Endothelial cell of umbilical vein (primary cell): Measurements from ENCODE around the gene CNTNAP2. TPM values are rescaled to one million over a fixed set of nuclear protein-coding genes. Genes with fewer than 3 reads are reported as not detected.

Experiments
- BruUV-seq: library from RNA; stranded (reverse); fragments of 400-500 nt; replicated peaks from 2 replicates; lab custom pipeline; 2021; lab: Mats Ljungman, UMichigan
- CTCF ChIA-PET: fragments of 300-600, 350-600 bp; sonication (Branson Sonifier 250); formaldehyde crosslinking; loops from one replicate; lab custom pipeline; 2021; ENCODE audit warnings: antibody characterized with exemption, inconsistent platforms; lab: Charles Lee
- POLR2A ChIA-PET: fragments of 300-600, 350-600 bp; sonication (Branson Sonifier 250); formaldehyde crosslinking; loops from one replicate; lab custom pipeline; 2021; ENCODE audit warnings: antibody characterized with exemption, inconsistent platforms; lab: Charles Lee
- DNase-seq: peaks from one replicate; pipeline ENCODE4 v3.0.0-alpha.2; 2011; ENCODE audit warnings: low read depth, low spot score
- FAIRE-seq: peaks from 2 replicates; lab custom pipeline; 2011; peaks lifted over from hg19 to GRCh38; lab: Jason Lieb, UNC
- H2AFZ ChIP-seq: 2 replicates; pipeline ENCODE4 v1.6.0; 2012; ENCODE audit warnings: low read depth, low read length, control low read depth, inconsistent platforms
- H3K27ac ChIP-seq: 2 replicates; pipeline ENCODE4 v1.5.1; 2011; ENCODE audit warnings: low read depth, mild to moderate bottlenecking, control low read depth, low read length, moderate library complexity; ENCODE audit not compliant: insufficient read depth
- H3K27me3 ChIP-seq, 2 experiments: 2 replicates each; pipeline versions ENCODE4 v1.6.0 to v1.6.1; 2011; ENCODE audit warnings: low read length in 2 of 2, mixed read lengths in 1 of 2; ENCODE audit not compliant: control insufficient read depth in 2 of 2, insufficient read depth in 2 of 2
- H3K36me3 ChIP-seq, 2 experiments: 2 replicates in 1 of 2; 3 replicates in 1 of 2; pipeline ENCODE4 v1.5.1; 2011; ENCODE audit warnings: low read length in 2 of 2, mild to moderate bottlenecking in 1 of 2, moderate library complexity in 1 of 2; ENCODE audit not compliant: control insufficient read depth in 2 of 2, insufficient read depth in 2 of 2; ENCODE audit errors: extremely low read depth in 1 of 2
- H3K4me1 ChIP-seq: 3 replicates; pipeline ENCODE4 v1.5.1; 2011; ENCODE audit warnings: mild to moderate bottlenecking, low read length; ENCODE audit not compliant: control insufficient read depth, insufficient read depth; ENCODE audit errors: extremely low read depth
- H3K4me2 ChIP-seq: 2 replicates; pipeline ENCODE4 v1.6.1; 2011; ENCODE audit warnings: low read length, control low read depth, mixed read lengths; ENCODE audit not compliant: insufficient read depth
- H3K4me3 ChIP-seq, 3 experiments: fragments of 200-600 bp in 1 of 3; sonication (generic), shearing (Covaris generic) in 1 of 3; replicated peaks in 1 of 3; 2 replicates each; pipeline ENCODE4 v1.5.1; 2011 to 2016; ENCODE audit warnings: control low read depth in 3 of 3, low read length in 3 of 3, mild to moderate bottlenecking in 2 of 3, inconsistent platforms in 1 of 3, low read depth in 1 of 3, moderate library complexity in 1 of 3; ENCODE audit not compliant: insufficient read depth in 1 of 3
- H3K79me2 ChIP-seq: 2 replicates; pipeline ENCODE4 v1.6.0; 2012; ENCODE audit warnings: low read length, inconsistent platforms; ENCODE audit not compliant: control insufficient read depth, insufficient read depth
- H3K9ac ChIP-seq: replicated peaks from 2 replicates; pipeline ENCODE3; 2011; ENCODE audit warnings: low read length, control low read depth; ENCODE audit not compliant: insufficient read depth; ENCODE audit errors: extremely low read depth
- H3K9me1 ChIP-seq: replicated peaks from 3 replicates; pipeline ENCODE4 v1.6.0; 2011; ENCODE audit warnings: mild to moderate bottlenecking, low read length; ENCODE audit not compliant: control insufficient read depth, insufficient read depth; ENCODE audit errors: extremely low read depth
- H3K9me3 ChIP-seq: replicated peaks from 2 replicates; pipeline ENCODE4 v1.5.1; 2012; ENCODE audit warnings: low read length, inconsistent platforms; ENCODE audit not compliant: control insufficient read depth, insufficient read depth
- H4K20me1 ChIP-seq: replicated peaks from 2 replicates; pipeline ENCODE3; 2011; ENCODE audit warnings: mild to moderate bottlenecking, low read length; ENCODE audit not compliant: control insufficient read depth, insufficient read depth; ENCODE audit errors: extremely low read depth
- EZH2 ChIP-seq: IDR thresholded peaks from 2 replicates; pipeline ENCODE4 v1.6.1; 2012; ENCODE audit warnings: borderline replicate concordance, low read depth, mild to moderate bottlenecking, moderate library complexity, low read length, inconsistent platforms; ENCODE audit not compliant: severe bottlenecking
- FOS ChIP-seq: IDR thresholded peaks from 2 replicates; pipeline ENCODE4 v1.6.1; 2011; ENCODE audit warnings: mild to moderate bottlenecking, low read length, moderate library complexity, borderline replicate concordance; ENCODE audit not compliant: insufficient read depth
- GATA2 ChIP-seq: IDR thresholded peaks from 2 replicates; pipeline ENCODE4 v1.7.0; 2011; ENCODE audit warnings: low read depth, mild to moderate bottlenecking, moderate library complexity, mixed read lengths, low read length; ENCODE audit not compliant: insufficient read length, insufficient read depth
- JUN ChIP-seq: IDR thresholded peaks from 2 replicates; pipeline ENCODE4 v1.6.1; 2011; ENCODE audit warnings: borderline replicate concordance, low read depth; ENCODE audit not compliant: insufficient read length, insufficient read depth
- MYC ChIP-seq: IDR thresholded peaks from one replicate; pipeline ENCODE4 v1.6.1; 2011; ENCODE audit warnings: mild to moderate bottlenecking, low read depth, low read length
- POLR2A ChIP-seq: IDR thresholded peaks from 2 replicates; pipeline ENCODE4 v1.6.1; 2012; ENCODE audit warnings: low read depth, mild to moderate bottlenecking, control low read depth, low read length
- POLR2AphosphoS5 ChIP-seq: IDR thresholded peaks from 2 replicates; pipeline ENCODE4 v1.6.1; 2012; ENCODE audit warnings: low read depth, mild to moderate bottlenecking, control low read depth, low read length, moderate library complexity; ENCODE audit not compliant: insufficient read depth
- dilution Hi-C: fragments of 300-500 bp; cut with MboI; formaldehyde crosslinking; loops from one replicate; pipeline ENCODE4 v1.15.0; 2019; ENCODE audit warnings: low sequenced_read_pairs; ENCODE audit not compliant: extremely low pct_ligation_motif_present
- intact Hi-C: fragments of 100-400 bp; cut with micrococcal nuclease; formaldehyde crosslinking; loops from one replicate; pipeline ENCODE4 v1.10.0; 2022
- polyA plus RNA-seq, 4 experiments: library from polyadenylated mRNA; depleted of rRNA in 3 of 4; stranded (reverse) in 3 of 4; unstranded in 1 of 4; fragments of >200 nt; gene quantifications; 2 replicates each; pipeline versions ENCODE4 v1.2.1 to v1.2.3, GENCODE V29; 2011 to 2012; ENCODE audit warnings: missing spikeins in 1 of 4
- total RNA-seq: library from RNA; stranded (reverse); gene quantifications from 2 replicates; pipeline ENCODE4 v1.2.3, GENCODE V29; 2021
- TF ChIP-seq, protein P1 (sequence below), 2 donors: IDR thresholded peaks; 1 replicate in 1 of 2; 2 replicates in 1 of 2; pipeline ENCODE4 v1.5.1; 2011; ENCODE audit warnings: low read length in 2 of 2, mild to moderate bottlenecking in 2 of 2, moderate library complexity in 2 of 2, control low read depth in 1 of 2, inconsistent platforms in 1 of 2, low read depth in 1 of 2; ENCODE audit not compliant: insufficient read depth in 1 of 2; ENCODE audit errors: extremely low read depth in 1 of 2
- TF ChIP-seq, protein P2 (sequence below): IDR thresholded peaks from 2 replicates; pipeline ENCODE4 v1.6.1; 2011; ENCODE audit not compliant: insufficient read depth, insufficient read length

CNTNAP2 gene
- total and polyA plus RNA-seq, 2 donors (not counting 3 experiments of a cell fraction or from before 2014, with no cell fraction given): not detected

DNA sequence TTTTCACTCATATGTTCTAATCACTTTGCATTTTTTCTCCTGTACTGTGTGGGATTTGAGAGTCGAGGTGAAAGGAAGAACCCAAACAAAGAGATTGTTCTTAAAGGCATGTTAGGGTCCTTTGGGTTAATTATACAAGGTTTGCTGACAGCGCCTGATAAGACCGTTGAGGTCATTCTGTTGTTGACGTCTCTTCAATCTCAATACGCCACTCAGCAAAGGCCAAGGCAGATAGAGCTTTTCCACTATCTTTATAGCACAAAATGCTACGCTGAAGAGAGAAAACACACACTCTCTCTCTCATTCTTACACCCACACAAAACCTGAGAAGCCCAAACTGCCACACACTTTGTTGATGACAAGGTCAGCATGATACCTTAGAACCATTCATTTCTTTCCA lies 228.7 kb downstream of the CNTNAP2 start:
- H3K4me3 ChIP-seq: no peak overlapping the region
- DNase-seq (no peak), FAIRE-seq (no peak)
- ChIA-PET CTCF (no interaction called here), POLR2A (no interaction called here)
- TF ChIP-seq EZH2 (no peak), POLR2AphosphoS5 (no peak), POLR2A (no peak)
- TF ChIP-seq, protein P1, sequence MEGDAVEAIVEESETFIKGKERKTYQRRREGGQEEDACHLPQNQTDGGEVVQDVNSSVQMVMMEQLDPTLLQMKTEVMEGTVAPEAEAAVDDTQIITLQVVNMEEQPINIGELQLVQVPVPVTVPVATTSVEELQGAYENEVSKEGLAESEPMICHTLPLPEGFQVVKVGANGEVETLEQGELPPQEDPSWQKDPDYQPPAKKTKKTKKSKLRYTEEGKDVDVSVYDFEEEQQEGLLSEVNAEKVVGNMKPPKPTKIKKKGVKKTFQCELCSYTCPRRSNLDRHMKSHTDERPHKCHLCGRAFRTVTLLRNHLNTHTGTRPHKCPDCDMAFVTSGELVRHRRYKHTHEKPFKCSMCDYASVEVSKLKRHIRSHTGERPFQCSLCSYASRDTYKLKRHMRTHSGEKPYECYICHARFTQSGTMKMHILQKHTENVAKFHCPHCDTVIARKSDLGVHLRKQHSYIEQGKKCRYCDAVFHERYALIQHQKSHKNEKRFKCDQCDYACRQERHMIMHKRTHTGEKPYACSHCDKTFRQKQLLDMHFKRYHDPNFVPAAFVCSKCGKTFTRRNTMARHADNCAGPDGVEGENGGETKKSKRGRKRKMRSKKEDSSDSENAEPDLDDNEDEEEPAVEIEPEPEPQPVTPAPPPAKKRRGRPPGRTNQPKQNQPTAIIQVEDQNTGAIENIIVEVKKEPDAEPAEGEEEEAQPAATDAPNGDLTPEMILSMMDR (IDR thresholded peaks at IDR 0.05; ENCODE audit: extremely low read depth in 1 of 2, insufficient read depth in 1 of 2, low read depth in 1 of 2, low read length in 2 of 2): no peak
- no peaks in the 10 kb centered on the region for H3K27me3 ChIP-seq
- no peaks in the 10 kb centered on the region for H3K79me2 ChIP-seq
- no peak overlapping the region for H2AFZ ChIP-seq
- no peaks in the 10 kb centered on the region for H3K4me1 ChIP-seq
- H3K9me1 ChIP-seq: no peaks in the 10 kb centered on the region
- no TSS peak for BruUV-seq
- H3K36me3 ChIP-seq: no peaks in the 10 kb centered on the region
- H3K4me2 ChIP-seq: no peak overlapping the region
- intact Hi-C loops (no loop called here), dilution Hi-C loops (no loop called here)
- no peaks in the 10 kb centered on the region for H3K9me3 ChIP-seq
- no peak overlapping the region for H3K9ac ChIP-seq
- H4K20me1 ChIP-seq: no peaks in the 10 kb centered on the region
- no peak overlapping the region for H3K27ac ChIP-seq

DNA sequence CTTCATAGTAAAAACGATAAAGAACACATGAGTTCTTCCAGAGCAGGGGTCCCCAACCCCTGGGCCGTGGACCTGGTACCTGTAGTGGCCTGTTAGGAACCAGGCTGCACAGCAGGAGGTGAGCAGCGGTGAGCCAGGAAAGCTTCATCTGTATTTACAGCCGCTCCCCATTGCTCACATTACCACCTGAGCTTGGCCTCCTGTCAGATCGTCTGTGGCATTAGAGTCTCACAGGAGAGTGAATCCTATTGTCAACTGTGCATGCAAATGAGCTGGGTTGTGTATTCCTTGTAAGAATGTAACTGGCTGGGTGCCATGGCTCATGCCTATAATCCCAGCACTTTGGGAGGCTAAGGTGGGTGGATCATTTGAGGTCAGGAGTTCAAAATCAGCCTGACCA lies 229.5 kb downstream of the CNTNAP2 start:
- H3K9me1 ChIP-seq: no peaks in the 10 kb centered on the region
- POLR2A ChIA-PET: no interaction called here
- no peak overlapping the region for H3K27ac ChIP-seq
- FAIRE-seq: no peak
- H3K4me2 ChIP-seq: no peak overlapping the region
- BruUV-seq: no TSS peak
- no peak for TF ChIP-seq JUN
- no peak for TF ChIP-seq POLR2AphosphoS5
- no peak for TF ChIP-seq EZH2
- no peak for TF ChIP-seq FOS
- no peak for TF ChIP-seq MYC
- TF ChIP-seq, protein P1 (IDR thresholded peaks at IDR 0.05; ENCODE audit: extremely low read depth in 1 of 2, insufficient read depth in 1 of 2, low read depth in 1 of 2, low read length in 2 of 2): no peak
- TF ChIP-seq, protein P2, sequence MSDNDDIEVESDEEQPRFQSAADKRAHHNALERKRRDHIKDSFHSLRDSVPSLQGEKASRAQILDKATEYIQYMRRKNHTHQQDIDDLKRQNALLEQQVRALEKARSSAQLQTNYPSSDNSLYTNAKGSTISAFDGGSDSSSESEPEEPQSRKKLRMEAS: no peak
- no peak for TF ChIP-seq GATA2
- no peak for TF ChIP-seq POLR2A
- H3K9ac ChIP-seq: no peak overlapping the region
- H3K9me3 ChIP-seq: no peaks in the 10 kb centered on the region
- intact Hi-C loops (no loop called here), dilution Hi-C loops (no loop called here)
- no peaks in the 10 kb centered on the region for H3K4me1 ChIP-seq
- no peak overlapping the region for H3K4me3 ChIP-seq
- no peak for DNase-seq
- H3K36me3 ChIP-seq: no peaks in the 10 kb centered on the region
- no peak overlapping the region for H2AFZ ChIP-seq
- CTCF ChIA-PET: no interaction called here
- H4K20me1 ChIP-seq: no peaks in the 10 kb centered on the region
- no peaks in the 10 kb centered on the region for H3K27me3 ChIP-seq
- H3K79me2 ChIP-seq: no peaks in the 10 kb centered on the region
